ENCODE data around the gene TMEM242. TPM values are rescaled to one million over a fixed set of nuclear protein-coding genes. Genes with fewer than 3 reads are reported as not detected.

Gene TMEM242
- total RNA-seq, 4 donors from 2014 or later = 5.4 to 9.8 (median 6.0) TPM

DNA sequence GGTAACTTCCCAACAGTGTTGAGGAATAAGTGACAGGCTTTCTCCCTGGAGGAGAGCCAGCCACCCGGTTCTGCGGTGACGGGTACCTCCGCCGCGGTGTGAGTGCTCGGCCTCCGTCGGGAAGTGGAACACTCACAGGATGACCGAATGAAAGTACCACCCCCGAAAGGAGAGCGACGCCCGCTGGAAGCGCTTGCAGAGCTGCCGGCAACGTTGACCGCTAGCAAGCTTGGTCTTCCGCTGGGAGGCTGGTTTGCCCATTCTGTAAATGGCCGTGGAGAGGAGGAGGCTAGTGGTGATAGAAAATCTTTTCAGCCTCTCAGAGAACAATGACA, 614 bp upstream of the TMEM242 start:
- TF ChIP-seq, protein P1, sequence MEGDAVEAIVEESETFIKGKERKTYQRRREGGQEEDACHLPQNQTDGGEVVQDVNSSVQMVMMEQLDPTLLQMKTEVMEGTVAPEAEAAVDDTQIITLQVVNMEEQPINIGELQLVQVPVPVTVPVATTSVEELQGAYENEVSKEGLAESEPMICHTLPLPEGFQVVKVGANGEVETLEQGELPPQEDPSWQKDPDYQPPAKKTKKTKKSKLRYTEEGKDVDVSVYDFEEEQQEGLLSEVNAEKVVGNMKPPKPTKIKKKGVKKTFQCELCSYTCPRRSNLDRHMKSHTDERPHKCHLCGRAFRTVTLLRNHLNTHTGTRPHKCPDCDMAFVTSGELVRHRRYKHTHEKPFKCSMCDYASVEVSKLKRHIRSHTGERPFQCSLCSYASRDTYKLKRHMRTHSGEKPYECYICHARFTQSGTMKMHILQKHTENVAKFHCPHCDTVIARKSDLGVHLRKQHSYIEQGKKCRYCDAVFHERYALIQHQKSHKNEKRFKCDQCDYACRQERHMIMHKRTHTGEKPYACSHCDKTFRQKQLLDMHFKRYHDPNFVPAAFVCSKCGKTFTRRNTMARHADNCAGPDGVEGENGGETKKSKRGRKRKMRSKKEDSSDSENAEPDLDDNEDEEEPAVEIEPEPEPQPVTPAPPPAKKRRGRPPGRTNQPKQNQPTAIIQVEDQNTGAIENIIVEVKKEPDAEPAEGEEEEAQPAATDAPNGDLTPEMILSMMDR (IDR thresholded peaks at IDR 0.05; ENCODE audit: low read depth) = no peak

DNA sequence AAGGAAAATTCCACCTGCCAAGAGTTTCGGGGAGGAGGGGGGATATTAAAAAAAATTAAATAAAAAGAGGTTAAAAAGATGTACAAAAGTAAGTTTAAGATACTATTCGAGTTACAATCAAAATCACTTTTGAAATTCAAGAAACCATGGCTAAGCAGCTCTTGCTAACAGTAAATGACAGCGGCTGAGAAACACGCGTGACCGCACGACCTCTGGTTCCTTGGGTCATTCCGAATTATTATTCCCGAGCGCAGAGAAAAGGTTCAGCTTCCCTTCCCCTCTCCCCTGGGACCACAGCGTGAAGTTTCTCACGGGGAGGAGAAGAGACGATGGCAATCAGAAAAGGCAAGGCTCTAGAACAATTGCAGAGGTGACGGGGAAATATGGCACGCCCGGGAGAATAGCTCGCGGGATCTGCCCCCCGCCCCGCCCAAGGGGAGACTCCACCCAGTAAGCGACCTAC, 496 bp downstream of the TMEM242 start:
- TF ChIP-seq, protein P1 (IDR thresholded peaks at IDR 0.05; ENCODE audit: low read depth) = no peak

DNA sequence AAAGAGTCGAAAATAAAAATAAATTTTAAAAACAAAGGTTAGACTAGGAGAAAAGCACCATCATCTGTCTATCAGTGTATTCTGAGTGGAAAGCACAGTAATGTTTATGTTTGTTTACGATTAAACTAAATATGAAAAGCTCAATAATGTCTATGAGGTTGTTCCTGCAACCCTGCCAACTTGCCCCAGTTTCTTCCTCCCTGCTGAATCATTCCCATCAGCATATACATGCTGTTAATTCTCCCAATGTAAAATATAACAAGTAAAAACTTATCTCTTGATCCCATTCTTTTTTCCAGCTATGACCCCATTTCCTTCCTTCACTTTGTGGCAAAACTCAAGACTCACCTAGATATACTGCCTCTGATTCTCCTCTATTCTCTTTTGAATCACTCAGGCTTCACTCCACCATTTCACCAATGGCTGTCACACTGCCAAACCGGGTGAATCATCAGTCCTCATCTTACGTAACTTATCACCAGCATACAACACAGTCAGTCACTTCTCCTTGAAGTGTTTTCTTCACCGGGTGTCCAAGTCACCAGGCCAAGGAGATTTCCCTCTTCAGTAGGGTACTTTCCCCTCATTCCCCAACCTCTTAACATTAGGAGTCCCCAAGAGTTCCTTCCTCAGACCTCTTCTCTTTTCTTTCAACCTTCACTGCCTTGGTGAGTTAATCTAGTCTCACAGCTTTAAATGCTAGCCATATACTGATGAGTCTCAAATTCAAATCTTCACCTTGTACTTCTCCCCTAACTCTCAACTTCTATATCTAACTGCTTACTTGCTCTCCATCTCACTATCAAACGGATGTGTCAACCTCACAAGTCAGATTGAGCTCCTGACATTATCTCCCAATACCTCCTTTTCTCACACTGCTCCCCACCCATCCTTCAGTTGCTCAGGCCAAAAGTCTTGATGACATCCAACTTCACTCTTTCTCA, 6.2 kb downstream of the TMEM242 start:
- TF ChIP-seq, protein P1 (IDR thresholded peaks at IDR 0.05; ENCODE audit: low read depth) = no peak

DNA sequence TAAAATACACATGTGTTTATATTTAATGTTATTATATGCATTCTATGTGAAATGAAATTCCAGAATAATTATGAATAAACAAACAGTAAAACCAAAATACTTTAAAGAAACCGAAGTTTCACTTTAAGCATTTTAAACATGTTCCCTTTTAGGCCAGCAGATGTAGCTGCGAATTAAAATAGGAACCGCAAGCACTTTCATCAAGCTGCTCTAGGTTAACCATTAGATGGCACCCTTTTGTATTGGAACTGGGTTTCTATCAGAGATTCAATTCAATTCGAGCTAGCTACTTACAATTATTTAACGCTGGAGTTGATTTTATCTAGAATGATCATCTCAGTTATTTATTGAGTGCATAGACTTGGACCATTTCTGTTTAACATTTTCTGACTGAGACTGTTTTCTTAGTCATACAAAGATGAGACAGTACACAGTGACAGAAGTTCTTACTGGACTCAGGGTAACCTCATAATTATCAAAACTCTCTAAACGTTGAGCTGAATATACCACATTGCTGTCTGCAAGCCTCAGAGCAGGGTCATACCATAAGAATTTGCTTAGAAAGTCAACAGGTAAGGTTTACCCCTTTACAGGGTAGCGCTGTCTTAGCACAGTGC, 8.5 kb downstream of the TMEM242 start:
- TF ChIP-seq, protein P1 (IDR thresholded peaks at IDR 0.05; ENCODE audit: low read depth) = no peak

DNA sequence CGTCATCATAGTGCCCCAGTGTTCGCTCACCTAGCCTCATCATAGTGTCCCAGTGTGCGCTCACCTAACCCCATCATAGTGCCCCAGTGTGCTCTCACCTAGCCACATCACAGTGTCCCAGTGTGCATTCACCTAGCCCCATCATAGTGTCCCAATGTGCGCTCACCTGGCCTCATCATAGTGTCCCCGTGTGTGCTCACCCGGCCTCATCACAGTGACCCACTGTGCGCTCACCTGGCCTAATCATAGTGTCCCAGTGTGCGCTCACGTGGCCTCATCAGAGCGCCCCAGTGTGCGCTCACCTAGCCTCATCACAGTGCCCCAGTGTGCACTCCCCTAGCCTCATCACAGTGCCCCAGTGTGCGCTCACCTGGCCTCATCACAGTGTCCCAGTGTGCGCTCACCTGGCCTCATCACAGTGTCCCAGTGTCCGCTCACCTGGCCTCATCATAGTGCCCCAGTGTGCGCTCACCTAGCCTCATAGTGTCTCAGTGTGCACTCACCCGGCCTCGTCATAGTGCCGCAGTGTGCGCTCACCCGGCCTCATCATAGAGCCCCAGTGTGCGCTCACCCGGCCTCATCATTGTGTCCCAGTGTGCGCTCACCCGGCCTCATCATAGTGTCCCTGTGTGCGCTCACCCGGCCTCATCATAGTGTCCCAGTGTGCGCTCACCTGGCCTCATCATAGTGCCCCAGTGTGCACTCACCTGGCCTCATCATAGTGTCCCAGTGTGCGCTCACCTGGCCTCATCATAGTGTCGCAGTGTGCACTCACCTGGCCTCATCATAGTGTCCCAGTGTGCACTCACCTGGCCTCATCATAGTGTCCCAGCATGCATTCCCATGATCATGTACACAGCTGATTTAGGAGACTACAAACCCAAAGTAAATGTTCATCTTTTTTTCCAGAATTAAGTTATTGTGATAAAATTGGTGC, 9.5 kb downstream of the TMEM242 start:
- TF ChIP-seq, protein P1 (IDR thresholded peaks at IDR 0.05; ENCODE audit: low read depth) = no peak

DNA sequence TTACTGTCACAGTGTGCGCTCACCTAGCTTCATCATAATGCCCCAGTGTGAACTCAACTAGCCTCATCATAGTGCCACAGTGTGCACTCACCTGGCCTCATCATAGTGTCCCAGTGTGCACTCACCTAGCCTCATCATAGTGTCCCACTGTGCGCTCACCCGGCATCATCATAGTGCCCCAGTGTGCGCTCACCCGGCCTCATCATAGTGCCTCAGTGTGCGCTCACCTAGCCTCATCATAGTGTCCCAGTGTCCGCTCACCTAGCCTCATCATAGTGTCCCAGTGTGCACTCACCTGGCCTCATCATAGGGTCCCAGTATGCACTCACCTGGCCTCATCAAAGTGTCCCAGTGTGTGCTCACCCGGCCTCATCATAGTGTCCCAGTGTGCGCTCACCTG, 10.6 kb downstream of the TMEM242 start:
- TF ChIP-seq, protein P1 (IDR thresholded peaks at IDR 0.05; ENCODE audit: low read depth) = no peak
